Measurements from ENCODE around the gene PALD1.

The PALD1 gene

DNA sequence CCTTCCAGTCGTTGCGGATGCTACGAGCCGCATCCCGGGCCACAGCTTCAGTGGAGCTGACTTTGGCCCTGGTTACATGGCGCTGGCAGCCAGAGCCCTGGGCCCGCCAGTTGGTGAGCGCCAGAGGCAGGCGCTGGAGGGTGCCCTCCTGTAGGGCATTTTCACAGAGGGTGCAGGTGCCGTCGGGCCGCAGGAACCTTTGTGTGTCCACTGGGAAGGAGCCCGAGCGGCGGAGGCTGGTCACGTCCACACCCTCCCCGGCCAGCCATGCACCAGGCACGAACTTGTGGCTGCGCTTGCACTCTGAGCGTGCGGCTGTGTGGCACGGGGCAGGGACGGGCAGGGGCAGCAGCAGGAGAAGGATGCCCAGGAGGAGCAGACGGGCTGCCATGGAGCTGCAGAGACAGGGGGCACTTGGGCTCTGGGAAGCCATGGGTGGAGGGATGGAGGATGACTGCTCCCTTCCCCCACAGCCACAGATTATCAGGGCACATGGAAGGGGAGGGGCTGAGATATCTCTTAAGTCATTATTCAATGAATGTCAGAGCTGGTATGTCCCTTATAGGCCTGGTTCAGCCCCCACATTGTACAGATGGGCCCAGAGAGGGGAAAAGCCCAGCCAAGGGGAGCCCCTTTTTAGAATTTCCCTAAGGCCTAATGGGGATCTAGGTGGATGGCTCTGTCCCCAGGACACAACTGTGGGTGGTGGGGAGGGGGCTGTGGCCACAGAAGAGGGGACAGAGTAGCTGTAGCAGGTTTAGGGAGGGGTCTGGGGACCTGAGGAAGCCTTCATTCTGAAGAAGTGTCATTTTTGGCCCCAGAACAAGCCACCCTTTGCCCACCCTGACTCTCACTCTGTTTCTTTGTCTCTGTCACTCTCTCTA lies 122.2 kb downstream of the PALD1 start:
- no peak for DNase-seq (ENCODE audit: low read depth)
- TF ChIP-seq CTCF (IDR thresholded peaks at IDR 0.05; ENCODE audit: control insufficient read depth, extremely low read depth, insufficient read depth) = no peak
- H3K4me3 ChIP-seq (ENCODE audit: low read depth, low read length) = no peak overlapping the region

- no peak overlapping the region for H3K4me3 ChIP-seq (ENCODE audit: low read depth, low read length)
- DNase-seq (ENCODE audit: low read depth) = no peak
- TF ChIP-seq CTCF (IDR thresholded peaks at IDR 0.05; ENCODE audit: control insufficient read depth, extremely low read depth, insufficient read depth) = no peak
These were observed 123.2 kb downstream of the PALD1 start for GRCh38 chr10:70601746-70602145.

DNA sequence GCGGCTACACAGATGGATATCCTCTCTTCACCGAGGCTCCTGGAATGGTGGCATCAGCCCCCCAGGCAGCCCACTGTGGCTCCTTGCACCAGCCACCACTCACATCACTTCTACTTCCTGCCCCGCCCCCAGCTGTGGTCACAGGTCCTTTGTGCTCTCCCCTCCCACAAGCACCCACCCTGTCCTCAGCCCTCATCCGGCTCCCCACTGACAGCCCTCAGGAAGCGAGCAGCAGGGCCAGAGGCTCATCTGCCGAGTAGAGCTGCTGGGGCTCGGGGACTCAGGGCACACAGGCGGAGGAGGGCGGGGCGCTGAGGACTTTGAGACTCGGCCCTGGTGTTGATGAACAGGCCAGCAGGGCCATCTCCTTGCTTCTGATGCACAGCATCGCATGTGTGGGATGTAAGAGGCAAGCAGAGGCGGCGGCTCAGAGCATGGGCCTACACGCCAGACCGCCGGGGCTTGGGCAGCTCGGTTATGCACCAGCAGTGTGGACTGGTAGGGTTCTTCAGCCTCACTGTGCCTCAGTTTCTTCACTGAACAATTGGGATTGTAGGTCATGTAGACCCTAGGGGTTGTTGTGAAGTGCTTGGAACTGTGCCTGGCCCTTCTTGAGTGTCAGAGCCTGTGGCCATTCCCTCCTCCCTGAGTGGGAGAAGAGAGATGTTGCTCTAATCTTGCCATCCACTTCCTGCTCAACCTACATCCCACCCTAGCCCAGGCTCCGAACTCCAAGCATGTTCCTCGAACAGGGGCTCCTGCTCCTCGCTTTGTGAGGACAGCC lies 124.3 kb downstream of the PALD1 start, which contains the start of gene PRF1:
Gene PRF1 (minus strand): TSS at position 77 of the 784 bp plus-strand sequence. CDS start 1,839 bp downstream, outside the sequence.
- no peak for TF ChIP-seq CTCF (IDR thresholded peaks at IDR 0.05; ENCODE audit: control insufficient read depth, extremely low read depth, insufficient read depth)
- H3K4me3 ChIP-seq (ENCODE audit: low read depth, low read length) = no peak within 1 kb of the TSS
- no peak for DNase-seq (ENCODE audit: low read depth)

DNA sequence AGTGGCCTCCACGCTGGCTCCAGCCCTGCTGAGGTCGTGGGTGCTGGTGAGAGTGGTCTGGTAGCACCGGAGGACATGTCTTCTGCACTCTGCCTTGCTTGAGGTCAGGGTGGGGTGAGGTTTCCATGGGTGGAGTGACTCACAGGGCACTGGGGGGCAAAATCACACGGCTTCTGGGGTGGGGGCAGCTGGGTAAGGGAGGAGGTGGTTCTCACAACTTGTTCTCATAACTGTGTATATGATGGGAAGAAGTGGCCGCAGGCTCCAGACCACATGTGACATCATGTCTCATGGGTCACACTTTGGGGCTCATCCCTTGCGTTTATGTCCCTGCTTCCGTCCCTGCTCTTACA lies 124.9 kb downstream of the PALD1 start:
- no peak for TF ChIP-seq CTCF (IDR thresholded peaks at IDR 0.05; ENCODE audit: control insufficient read depth, extremely low read depth, insufficient read depth)
- no peak overlapping the region for H3K4me3 ChIP-seq (ENCODE audit: low read depth, low read length)

GRCh38 chr10:70604106-70604505 lies 125.5 kb downstream of the PALD1 start:
- H3K4me3 ChIP-seq (ENCODE audit: low read depth, low read length) = no peak overlapping the region
- TF ChIP-seq CTCF (IDR thresholded peaks at IDR 0.05; ENCODE audit: control insufficient read depth, extremely low read depth, insufficient read depth) = no peak

More for the DNA sequence above, 124.9 kb downstream of the PALD1 start:
- DNase-seq (ENCODE audit: low read depth) = no peak

DNA sequence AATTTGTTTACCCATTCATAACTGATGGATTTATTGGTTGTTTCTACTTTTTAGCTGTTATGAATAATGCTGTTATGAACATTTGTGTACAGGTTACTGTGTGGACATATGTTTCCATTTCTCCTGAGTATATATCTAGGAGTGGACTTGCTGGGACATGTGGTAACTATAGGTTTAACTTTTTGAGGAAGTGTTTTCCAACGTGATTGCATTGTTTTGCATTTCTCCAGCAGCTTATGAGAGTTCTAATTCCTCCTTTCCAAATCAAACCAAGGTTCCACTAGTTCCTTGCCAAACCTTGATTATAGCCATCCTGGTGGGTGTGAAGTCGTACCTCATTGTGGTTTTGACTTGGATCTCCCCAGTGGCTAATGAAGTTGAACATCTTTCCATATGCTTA lies 126.6 kb downstream of the PALD1 start:
- H3K4me3 ChIP-seq (ENCODE audit: low read depth, low read length) = no peak overlapping the region
- no peak for DNase-seq (ENCODE audit: low read depth)
- no peak for TF ChIP-seq CTCF (IDR thresholded peaks at IDR 0.05; ENCODE audit: control insufficient read depth, extremely low read depth, insufficient read depth)

More at GRCh38 chr10:70604106-70604505, 125.5 kb downstream of the PALD1 start:
- DNase-seq (ENCODE audit: low read depth) = no peak
